HepG2 (cell line): Measurements from ENCODE around the gene CDHR5. TPM values are rescaled to one million over a fixed set of nuclear protein-coding genes. Genes with fewer than 3 reads are reported as not detected.
A peak's percentile ranks its signal among the peaks of the same experiment; 100 is the strongest.

ENCODE experiments used
- AGO2 ChIP-seq: fragments of 200-400 bp; formaldehyde crosslinking; optimal IDR thresholded peaks from 2 replicates; pipeline ENCODE3; 2017; ENCODE audit warnings: mild to moderate bottlenecking, low read depth, low read length, moderate library complexity
- BHLHE40 ChIP-seq: IDR thresholded peaks from 2 replicates; pipeline ENCODE4 v1.6.1; 2011; ENCODE audit warnings: low read length, improper control_type of control experiment
- CHD4 ChIP-seq: fragments of 200-600 bp; sonication (generic); IDR thresholded peaks from 2 replicates; pipeline ENCODE4 v1.7.0; 2017; ENCODE audit warnings: mild to moderate bottlenecking, low read length, borderline replicate concordance
- ETV5 ChIP-seq: IDR thresholded peaks from 2 replicates; pipeline ENCODE4 v1.6.1; 2018; ENCODE audit warnings: missing biosample characterization, missing genetic modification reagents, inconsistent platforms, borderline replicate concordance
- FLYWCH1 ChIP-seq: sonication (generic); formaldehyde crosslinking; IDR thresholded peaks from 2 replicates; pipeline ENCODE4 v1.8.1; 2023; ENCODE audit warnings: mild to moderate bottlenecking, missing genetic modification reagents
- MXI1 ChIP-seq: IDR thresholded peaks from 3 replicates; pipeline ENCODE4 v1.6.1; 2012; ENCODE audit warnings: low read depth, low read length, inconsistent platforms, borderline replicate concordance
- SOX13 ChIP-seq, 3 experiments: fragments of 450-650 bp in 1 of 3; sonication (generic) in 1 of 3; formaldehyde crosslinking in 1 of 3; IDR thresholded peaks in 2 of 3; conservative IDR thresholded peaks in 1 of 3; 2 replicates each; pipeline versions ENCODE4 v1.5.0 to v1.6.1; 2016 to 2020; ENCODE audit warnings: antibody characterized with exemption in 1 of 3, mild to moderate bottlenecking in 1 of 3, missing compliant biosample characterization in 1 of 3, missing genetic modification reagents in 1 of 3, moderate library complexity in 1 of 3
- ZFYVE20 ChIP-seq: sonication (generic); formaldehyde crosslinking; IDR thresholded peaks from 2 replicates; pipeline ENCODE4 v1.8.0; 2023; ENCODE audit warnings: low read depth, mild to moderate bottlenecking, moderate library complexity, missing genetic modification reagents, borderline replicate concordance
- ZNF775 ChIP-seq: sonication (generic); formaldehyde crosslinking; IDR thresholded peaks from 2 replicates; pipeline ENCODE4 v1.4.0; 2020; ENCODE audit warnings: missing genetic modification reagents, mild to moderate bottlenecking, moderate library complexity, borderline replicate concordance
- polyA plus RNA-seq, 8 experiments: library from polyadenylated mRNA; depleted of rRNA in 3 of 8; stranded (reverse) in 7 of 8; unstranded in 1 of 8; fragments of >200 nt; fragmentation: Illumina TruSeq in 4 of 8; extraction: Trizol in 4 of 8; gene quantifications; 2 replicates each; pipeline versions ENCODE4 v1.2.1 to v1.2.3, GENCODE V29; 2011 to 2016; ENCODE audit warnings: low read depth in 4 of 8, missing spikeins in 1 of 8, mixed read lengths in 1 of 8; ENCODE audit not compliant: insufficient read depth in 1 of 8
- total RNA-seq, 5 experiments: library from RNA; depleted of rRNA; stranded (reverse); fragments of >200 nt; fragmentation: Illumina TruSeq; extraction: Trizol; gene quantifications; 2 replicates each; pipeline ENCODE4 v1.2.3, GENCODE V29; 2016; ENCODE audit warnings: low read depth in 1 of 5
- TF ChIP-seq, protein P1 (sequence below): sonication (generic); formaldehyde crosslinking; IDR thresholded peaks from 2 replicates; pipeline ENCODE4 v1.4.0; 2020; ENCODE audit warnings: missing genetic modification reagents
- TF ChIP-seq, protein P2 (sequence below): sonication (generic); formaldehyde crosslinking; IDR thresholded peaks from one replicate; pipeline ENCODE4 v1.5.1; 2020; ENCODE audit warnings: mild to moderate bottlenecking, missing genetic modification reagents; ENCODE audit errors: not compliant biosample characterization
- TF ChIP-seq, protein P3 (sequence below): sonication (generic); formaldehyde crosslinking; IDR thresholded peaks from 2 replicates; pipeline ENCODE4 v1.9.0; 2021; ENCODE audit warnings: missing genetic modification reagents, borderline replicate concordance
- TF ChIP-seq, protein P4 (sequence below): IDR thresholded peaks from 2 replicates; pipeline ENCODE4 v1.6.1; 2012; ENCODE audit warnings: inconsistent platforms
- TF ChIP-seq, protein P5 (sequence below): sonication (generic); formaldehyde crosslinking; IDR thresholded peaks from 2 replicates; pipeline ENCODE4 v1.8.1; 2023; ENCODE audit warnings: missing genetic modification reagents, inconsistent platforms, borderline replicate concordance

CDHR5 gene
- total and polyA plus RNA-seq, 2 of the 13 experiments (the other 11 are each of a cell fraction or from before 2014, with no cell fraction given): 0.46 to 0.71 TPM

DNA sequence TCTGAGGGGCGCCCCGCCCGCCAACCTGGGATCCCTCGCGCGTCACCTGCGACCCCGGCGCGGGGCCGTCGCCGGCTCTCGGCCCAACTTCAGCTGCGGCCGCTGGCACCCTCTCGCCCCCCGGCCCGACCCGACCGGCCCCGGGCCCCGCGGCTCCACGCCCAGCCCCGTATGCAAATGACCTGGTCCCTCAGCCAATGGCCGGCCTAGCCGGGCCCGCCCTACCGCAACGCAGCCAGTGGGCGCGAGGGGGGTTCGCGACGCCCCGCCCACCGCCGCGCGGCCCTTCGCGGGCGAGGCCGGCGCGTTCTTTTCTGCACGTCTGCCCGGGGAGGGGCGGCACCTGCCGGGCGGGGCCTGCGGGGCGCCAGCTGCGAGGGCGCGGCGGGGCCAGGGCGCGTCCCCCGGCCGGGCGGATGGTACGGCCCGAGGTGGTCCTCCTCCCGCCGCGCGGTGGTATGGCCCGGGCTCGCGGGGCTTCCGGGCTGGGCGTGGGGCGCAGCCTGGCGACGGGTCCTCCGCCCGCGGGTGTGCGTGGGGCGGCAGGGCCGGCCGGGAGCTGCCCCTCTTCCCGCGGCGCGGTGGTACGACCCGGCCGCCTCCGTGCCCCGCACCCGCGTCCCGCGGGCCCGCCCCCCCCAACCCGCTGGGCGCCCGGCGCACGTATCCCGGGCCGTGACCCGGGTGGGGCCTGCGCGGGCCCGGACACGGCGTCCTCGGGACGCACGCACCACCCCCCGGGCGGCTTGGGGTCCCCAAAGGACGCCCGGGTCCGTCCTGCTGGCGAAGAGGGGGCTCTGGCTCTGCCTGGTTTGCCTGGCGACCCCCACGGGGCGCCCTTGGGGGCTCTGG, 56.2 kb downstream of the CDHR5 start (continued):
- TF ChIP-seq MXI1 (peak; percentile 87; the same call in 2 of the 3 replicates), AGO2 (no peak), ETV5 (CRISPR knock-in tag) (0 out of 2 replicates have a peak, but pooled peaks have one; percentile 30), CHD4 (no peak), BHLHE40 (peak; percentile 94), ZNF775 (no peak), ZFYVE20 (CRISPR knock-in tag) (no peak), FLYWCH1 (CRISPR knock-in tag) (no peak), SOX13 (IDR thresholded peaks at IDR 0.05) (no peak), SOX13 (CRISPR knock-in tag; conservative IDR thresholded peaks at IDR 0.05 in 1 of 2, IDR thresholded peaks at IDR 0.05 in 1 of 2) (no peak)
- TF ChIP-seq, protein P1, sequence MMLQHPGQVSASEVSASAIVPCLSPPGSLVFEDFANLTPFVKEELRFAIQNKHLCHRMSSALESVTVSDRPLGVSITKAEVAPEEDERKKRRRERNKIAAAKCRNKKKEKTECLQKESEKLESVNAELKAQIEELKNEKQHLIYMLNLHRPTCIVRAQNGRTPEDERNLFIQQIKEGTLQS (CRISPR knock-in tag): no peak
- TF ChIP-seq, protein P2, sequence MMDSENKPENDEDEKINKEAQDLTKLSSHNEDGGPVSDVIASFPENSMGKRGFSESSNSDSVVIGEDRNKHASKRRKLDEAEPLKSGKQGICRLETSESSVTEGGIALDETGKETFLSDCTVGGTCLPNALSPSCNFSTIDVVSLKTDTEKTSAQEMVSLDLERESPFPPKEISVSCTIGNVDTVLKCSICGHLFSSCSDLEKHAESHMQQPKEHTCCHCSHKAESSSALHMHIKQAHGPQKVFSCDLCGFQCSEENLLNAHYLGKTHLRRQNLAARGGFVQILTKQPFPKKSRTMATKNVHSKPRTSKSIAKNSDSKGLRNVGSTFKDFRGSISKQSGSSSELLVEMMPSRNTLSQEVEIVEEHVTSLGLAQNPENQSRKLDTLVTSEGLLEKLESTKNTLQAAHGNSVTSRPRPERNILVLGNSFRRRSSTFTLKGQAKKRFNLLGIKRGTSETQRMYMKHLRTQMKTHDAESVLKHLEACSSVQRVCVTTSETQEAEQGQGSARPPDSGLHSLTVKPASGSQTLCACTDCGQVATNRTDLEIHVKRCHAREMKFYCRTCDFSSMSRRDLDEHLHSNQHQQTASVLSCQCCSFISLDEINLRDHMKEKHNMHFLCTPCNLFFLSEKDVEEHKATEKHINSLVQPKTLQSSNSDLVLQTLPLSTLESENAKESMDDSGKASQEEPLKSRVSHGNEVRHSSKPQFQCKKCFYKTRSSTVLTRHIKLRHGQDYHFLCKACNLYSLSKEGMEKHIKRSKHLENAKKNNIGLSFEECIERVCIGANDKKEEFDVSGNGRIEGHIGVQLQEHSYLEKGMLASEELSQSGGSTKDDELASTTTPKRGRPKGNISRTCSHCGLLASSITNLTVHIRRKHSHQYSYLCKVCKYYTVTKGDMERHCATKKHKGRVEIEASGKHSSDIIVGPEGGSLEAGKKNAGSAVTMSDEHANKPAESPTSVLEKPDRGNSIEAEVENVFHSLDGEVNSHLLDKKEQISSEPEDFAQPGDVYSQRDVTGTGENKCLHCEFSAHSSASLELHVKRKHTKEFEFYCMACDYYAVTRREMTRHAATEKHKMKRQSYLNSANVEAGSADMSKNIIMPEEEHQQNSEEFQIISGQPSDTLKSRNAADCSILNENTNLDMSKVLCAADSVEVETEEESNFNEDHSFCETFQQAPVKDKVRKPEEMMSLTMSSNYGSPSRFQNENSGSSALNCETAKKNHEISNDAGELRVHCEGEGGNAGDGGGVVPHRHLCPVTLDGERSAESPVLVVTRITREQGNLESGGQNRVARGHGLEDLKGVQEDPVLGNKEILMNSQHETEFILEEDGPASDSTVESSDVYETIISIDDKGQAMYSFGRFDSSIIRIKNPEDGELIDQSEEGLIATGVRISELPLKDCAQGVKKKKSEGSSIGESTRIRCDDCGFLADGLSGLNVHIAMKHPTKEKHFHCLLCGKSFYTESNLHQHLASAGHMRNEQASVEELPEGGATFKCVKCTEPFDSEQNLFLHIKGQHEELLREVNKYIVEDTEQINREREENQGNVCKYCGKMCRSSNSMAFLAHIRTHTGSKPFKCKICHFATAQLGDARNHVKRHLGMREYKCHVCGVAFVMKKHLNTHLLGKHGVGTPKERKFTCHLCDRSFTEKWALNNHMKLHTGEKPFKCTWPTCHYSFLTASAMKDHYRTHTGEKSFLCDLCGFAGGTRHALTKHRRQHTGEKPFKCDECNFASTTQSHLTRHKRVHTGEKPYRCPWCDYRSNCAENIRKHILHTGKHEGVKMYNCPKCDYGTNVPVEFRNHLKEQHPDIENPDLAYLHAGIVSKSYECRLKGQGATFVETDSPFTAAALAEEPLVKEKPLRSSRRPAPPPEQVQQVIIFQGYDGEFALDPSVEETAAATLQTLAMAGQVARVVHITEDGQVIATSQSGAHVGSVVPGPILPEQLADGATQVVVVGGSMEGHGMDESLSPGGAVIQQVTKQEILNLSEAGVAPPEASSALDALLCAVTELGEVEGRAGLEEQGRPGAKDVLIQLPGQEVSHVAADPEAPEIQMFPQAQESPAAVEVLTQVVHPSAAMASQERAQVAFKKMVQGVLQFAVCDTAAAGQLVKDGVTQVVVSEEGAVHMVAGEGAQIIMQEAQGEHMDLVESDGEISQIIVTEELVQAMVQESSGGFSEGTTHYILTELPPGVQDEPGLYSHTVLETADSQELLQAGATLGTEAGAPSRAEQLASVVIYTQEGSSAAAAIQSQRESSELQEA (CRISPR knock-in tag): no peak
- TF ChIP-seq, protein P3, sequence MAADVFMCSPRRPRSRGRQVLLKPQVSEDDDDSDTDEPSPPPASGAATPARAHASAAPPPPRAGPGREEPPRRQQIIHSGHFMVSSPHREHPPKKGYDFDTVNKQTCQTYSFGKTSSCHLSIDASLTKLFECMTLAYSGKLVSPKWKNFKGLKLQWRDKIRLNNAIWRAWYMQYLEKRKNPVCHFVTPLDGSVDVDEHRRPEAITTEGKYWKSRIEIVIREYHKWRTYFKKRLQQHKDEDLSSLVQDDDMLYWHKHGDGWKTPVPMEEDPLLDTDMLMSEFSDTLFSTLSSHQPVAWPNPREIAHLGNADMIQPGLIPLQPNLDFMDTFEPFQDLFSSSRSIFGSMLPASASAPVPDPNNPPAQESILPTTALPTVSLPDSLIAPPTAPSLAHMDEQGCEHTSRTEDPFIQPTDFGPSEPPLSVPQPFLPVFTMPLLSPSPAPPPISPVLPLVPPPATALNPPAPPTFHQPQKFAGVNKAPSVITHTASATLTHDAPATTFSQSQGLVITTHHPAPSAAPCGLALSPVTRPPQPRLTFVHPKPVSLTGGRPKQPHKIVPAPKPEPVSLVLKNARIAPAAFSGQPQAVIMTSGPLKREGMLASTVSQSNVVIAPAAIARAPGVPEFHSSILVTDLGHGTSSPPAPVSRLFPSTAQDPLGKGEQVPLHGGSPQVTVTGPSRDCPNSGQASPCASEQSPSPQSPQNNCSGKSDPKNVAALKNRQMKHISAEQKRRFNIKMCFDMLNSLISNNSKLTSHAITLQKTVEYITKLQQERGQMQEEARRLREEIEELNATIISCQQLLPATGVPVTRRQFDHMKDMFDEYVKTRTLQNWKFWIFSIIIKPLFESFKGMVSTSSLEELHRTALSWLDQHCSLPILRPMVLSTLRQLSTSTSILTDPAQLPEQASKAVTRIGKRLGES: no peak
- TF ChIP-seq, protein P4, sequence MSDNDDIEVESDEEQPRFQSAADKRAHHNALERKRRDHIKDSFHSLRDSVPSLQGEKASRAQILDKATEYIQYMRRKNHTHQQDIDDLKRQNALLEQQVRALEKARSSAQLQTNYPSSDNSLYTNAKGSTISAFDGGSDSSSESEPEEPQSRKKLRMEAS: peak; percentile 62; the same call in 1 of the 2 replicates
- TF ChIP-seq, protein P5, sequence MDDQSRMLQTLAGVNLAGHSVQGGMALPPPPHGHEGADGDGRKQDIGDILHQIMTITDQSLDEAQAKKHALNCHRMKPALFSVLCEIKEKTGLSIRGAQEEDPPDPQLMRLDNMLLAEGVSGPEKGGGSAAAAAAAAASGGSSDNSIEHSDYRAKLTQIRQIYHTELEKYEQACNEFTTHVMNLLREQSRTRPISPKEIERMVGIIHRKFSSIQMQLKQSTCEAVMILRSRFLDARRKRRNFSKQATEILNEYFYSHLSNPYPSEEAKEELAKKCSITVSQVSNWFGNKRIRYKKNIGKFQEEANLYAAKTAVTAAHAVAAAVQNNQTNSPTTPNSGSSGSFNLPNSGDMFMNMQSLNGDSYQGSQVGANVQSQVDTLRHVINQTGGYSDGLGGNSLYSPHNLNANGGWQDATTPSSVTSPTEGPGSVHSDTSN (CRISPR knock-in tag): no peak
